Adrenal gland (tissue), 19 donors: ENCODE measurements around the gene DENND5A. TPM values are rescaled to one million over a fixed set of nuclear protein-coding genes. Genes with fewer than 3 reads are reported as not detected.

ENCODE experiments used
- DNase-seq, 7 donors: peaks; one replicate each; pipeline ENCODE4 v3.0.0-alpha.2; 2019 to 2020
- H3K27ac ChIP-seq, 5 donors: fragments of 200-600 bp; sonication (generic) in 4 of 5; 1 replicate in 3 of 5; 2 replicates in 2 of 5; pipeline versions ENCODE4 v1.5.1 to v1.8.0; 2016 to 2020; ENCODE audit warnings: mild to moderate bottlenecking in 1 of 5
- H3K27me3 ChIP-seq: fragments of 200-600 bp; 2 replicates; pipeline ENCODE4 v1.8.0; 2021
- H3K36me3 ChIP-seq, 2 donors: fragments of 200-600 bp; replicated peaks in 1 of 2; 1 replicate in 1 of 2; 2 replicates in 1 of 2; pipeline versions ENCODE4 v1.5.1 to v1.8.0; 2018 to 2022
- H3K4me1 ChIP-seq, 2 donors: fragments of 200-600 bp; replicated peaks in 1 of 2; 1 replicate in 1 of 2; 2 replicates in 1 of 2; pipeline versions ENCODE4 v1.5.1 to v1.8.0; 2018 to 2021
- H3K4me3 ChIP-seq, 4 donors: fragments of 200-600 bp; sonication (generic) in 3 of 4; one replicate each; pipeline ENCODE4 v1.5.1; 2016 to 2018
- H3K9me3 ChIP-seq, 3 donors: fragments of 200-600 bp; sonication (generic) in 1 of 3; replicated peaks in 1 of 3; 1 replicate in 2 of 3; 2 replicates in 1 of 3; pipeline versions ENCODE4 v1.5.1 to v1.8.0; 2016 to 2021
- CTCF ChIP-seq, 6 experiments: fragments of 450-650 bp in 4 of 6; fragments of 200-600 bp in 2 of 6; sonication (generic) in 1 of 6; IDR thresholded peaks; 1 replicate in 5 of 6; 2 replicates in 1 of 6; pipeline versions ENCODE4 v1.5.1 to v1.8.0; 2016 to 2021; ENCODE audit warnings: antibody characterized with exemption in 6 of 6, mild to moderate bottlenecking in 2 of 6, moderate library complexity in 1 of 6
- POLR2A ChIP-seq, 2 donors: fragments of 450-650 bp; IDR thresholded peaks; one replicate each; pipeline ENCODE4 v1.6.1; 2017; ENCODE audit warnings: antibody characterized with exemption in 2 of 2, mild to moderate bottlenecking in 2 of 2, moderate library complexity in 1 of 2
- WGBS, 4 donors: extraction: QIAGEN DNeasy Blood & Tissue Kit in 2 of 4; methylation state at CpG; one replicate each; pipeline versions ENCODE4 v1.1.5 to v1.1.7; 2013 to 2017; 5-methylcytosine and 5-hydroxymethylcytosine counted together
- intact Hi-C, 2 donors: fragments of 100-400 bp; cut with DNase I; formaldehyde crosslinking; loops; one replicate each; pipeline versions ENCODE4 v1.14.1 to v1.15.0; 2022 to 2023
- long read RNA-seq, 10 donors: library from polyadenylated mRNA in 3 of 10; unstranded in 2 of 10; stranded (forward) in 1 of 10; transcript quantifications; one replicate each; pipeline ENCODE4 v2.0.0 and lab custom pipeline, GENCODE V29; 2021 to 2026
- polyA plus RNA-seq, 3 donors: library from polyadenylated mRNA; stranded (reverse); fragments of 200-250 nt in 2 of 3; fragments of 350-450 nt in 1 of 3; fragmentation: Illumina TruSeq in 1 of 3; extraction: RNeasy Lipid Tissue Mini Kit (QIAGEN cat#74804) in 1 of 3; gene quantifications; one replicate each; pipeline ENCODE4 v1.2.3, GENCODE V29; 2013 to 2014
- total RNA-seq, 9 donors: library from RNA; depleted of rRNA in 4 of 9; stranded (reverse); fragments of >200 nt in 4 of 9; fragments of 120-200 nt in 1 of 9; fragmentation: NEBNext Ultra II Directional in 1 of 9; extraction: Animal tissue kit (Norgen Biotek cat#: 25700) in 1 of 9; gene quantifications; one replicate each; pipeline versions ENCODE4 v1.1.0 to v1.2.4, GENCODE V29; 2013 to 2023
- donor health status: healthy with polysubstance abuse.
- donor health status: Bipolar disorder and iron deficiency.
- donor health status: DM: yes; HTN: yes; CAD: no.
- donor health status: DM: no; HTN: no; CAD: no.
- donor health status: DM: no; HTN: no; CAD: no.
- donor health status: DM: yes; HTN: yes; CAD: no.

Gene DENND5A
- 10 to 100 TPM; 32.9 to 75.4 (median 63.9) TPM for total RNA-seq
- polyA plus RNA-seq: 10 to 100 TPM; 26.8 to 68.0 (median 33.5) TPM
- long read RNA-seq, donor 1, partial matches to known transcripts: 19 of 19 reads
- long read RNA-seq, donor 1, other reads (novel, unspliced or antisense): 0 of 19 reads
- long read RNA-seq, donor 2: 0 reads
- long read RNA-seq, donor 3, full-length matches to known transcripts: 2 of 2 reads
- long read RNA-seq, donor 3, partial matches to known transcripts: 0 of 2 reads
- long read RNA-seq, donor 3, other reads (novel, unspliced or antisense): 0 of 2 reads
- long read RNA-seq, donor 4, partial matches to known transcripts: 3 of 4 reads
- long read RNA-seq, donor 4, other reads (novel, unspliced or antisense): 1 of 4 reads
- long read RNA-seq, donor 5, full-length matches to known transcripts: 24 of 69 reads
- long read RNA-seq, donor 5, partial matches to known transcripts: 30 of 69 reads
- long read RNA-seq, donor 5, other reads (novel, unspliced or antisense): 15 of 69 reads
- long read RNA-seq, donor 6, partial matches to known transcripts: 1 of 5 reads
- long read RNA-seq, donor 6, other reads (novel, unspliced or antisense): 3 of 5 reads
- long read RNA-seq, donor 7, partial matches to known transcripts: 8 of 8 reads
- long read RNA-seq, donor 7, other reads (novel, unspliced or antisense): 0 of 8 reads
- long read RNA-seq, donor 8, full-length matches to known transcripts: 1 of 6 reads
- long read RNA-seq, donor 8, partial matches to known transcripts: 5 of 6 reads
- long read RNA-seq, donor 8, other reads (novel, unspliced or antisense): 0 of 6 reads
- long read RNA-seq, donor 9: 0 reads
- long read RNA-seq, donor 10, partial matches to known transcripts: 6 of 6 reads
- long read RNA-seq, donor 10, other reads (novel, unspliced or antisense): 0 of 6 reads

- H3K4me3 ChIP-seq: peak within 1 kb of the TSS; percentile 50 to 97 (median 86)
- no peak for TF ChIP-seq CTCF (IDR thresholded peaks at IDR 0.05)
- TF ChIP-seq POLR2A (IDR thresholded peaks at IDR 0.05): peak; percentile 68 to 85
- intact Hi-C loops: no loop called here
- peak; percentile 80 to 90 (median 83) for DNase-seq
- peak within 1 kb of the TSS; percentile 55 to 96 (median 93) for H3K27ac ChIP-seq
- H3K4me1 ChIP-seq: peaks cover 0 to 20% of the 10 kb centered on the region in 2 donors
- H3K9me3 ChIP-seq: no peaks in the 10 kb centered on the region
- WGBS, 4 donors: 7 to 38% (median 16%) methylated on average over 12 to 63 of the region's 63 CpGs
- no peaks in the 10 kb centered on the region for H3K36me3 ChIP-seq
- no peaks in the 10 kb centered on the region for H3K27me3 ChIP-seq
Observed at GRCh38 chr11:9265211-9266131, at the start of gene DENND5A. Gene DENND5A (minus strand): TSS chr11:9265350. CDS start chr11:9265069, 281 bp downstream.

GRCh38 chr11:9314291-9315077 lies 49.3 kb upstream of the DENND5A start, which contains the start of gene TMEM41B:
Gene TMEM41B (minus strand): TSS chr11:9314593. CDS start chr11:9314441, 152 bp downstream.
- Histone ChIP-seq H3K9me3 (no peaks in the 10 kb centered on the region), H3K27ac (peak within 1 kb of the TSS; percentile 61 to 89 (median 72)), H3K27me3 (no peaks in the 10 kb centered on the region), H3K36me3 (no peaks in the 10 kb centered on the region), H3K4me3 (peak within 1 kb of the TSS; percentile 42 to 99 (median 98)), H3K4me1 (peaks cover 6 to 15% of the 10 kb centered on the region in 2 donors)
- intact Hi-C loops: no loop called here
- TF ChIP-seq POLR2A (IDR thresholded peaks at IDR 0.05) (peak; percentile 53 to 80), CTCF (IDR thresholded peaks at IDR 0.05) (peak in 1 of 6 experiments; percentile 3)
- DNase-seq: peak; percentile 98 to 99 (median 98)
- WGBS, 4 donors: 0 to 1% (median 0%) methylated on average over 1 to 71 of the region's 71 CpGs

- DNase-seq: peak in 1 of 7 donors; percentile 32
- no peaks in the 10 kb centered on the region for H3K36me3 ChIP-seq
- peak overlapping the region in 4 of 5 donors; percentile 23 to 89 (median 57) for H3K27ac ChIP-seq
- TF ChIP-seq POLR2A (IDR thresholded peaks at IDR 0.05) (no peak), CTCF (IDR thresholded peaks at IDR 0.05) (no peak)
- H3K4me3 ChIP-seq: peak overlapping the region; percentile 42 to 99 (median 98)
- no peaks in the 10 kb centered on the region for H3K9me3 ChIP-seq
- 1 to 2% (median 1%) methylated on average over 9 to 27 of the region's 27 CpGs for WGBS, 4 donors
- peaks cover 6 to 15% of the 10 kb centered on the region in 2 donors for H3K4me1 ChIP-seq
- intact Hi-C loops: no loop called here
- no peaks in the 10 kb centered on the region for H3K27me3 ChIP-seq
Observed at GRCh38 chr11:9313648-9314290, 48.6 kb upstream of the DENND5A start.
